T-helper 1 cell (primary cell): ENCODE results near the gene FRMPD2.
"Not testable (repeated sequence)": the region's sequence is repeated elsewhere in the genome, so short reads cannot be mapped to it uniquely, and the experiment has no call there.

Experiments used
- DNase-seq, 5 donors: peaks; one replicate each; pipeline ENCODE4 v3.0.0-alpha.2; 2012 to 2020

The FRMPD2 gene

GRCh38 chr10:48126251-48126650 is 148.2 kb downstream of the FRMPD2 start:
- DNase-seq, result not testable (repeated sequence)

- DNase-seq, result not testable (repeated sequence)
Measured at GRCh38 chr10:48125631-48126030, 148.9 kb downstream of the FRMPD2 start.

- DNase-seq, result not testable (repeated sequence)
Measured at GRCh38 chr10:48122618-48123017, 151.9 kb downstream of the FRMPD2 start.

GRCh38 chr10:48110277-48110676 is 164.2 kb downstream of the FRMPD2 start:
- DNase-seq, result not testable (repeated sequence)
